IMR-90 (cell line): ENCODE results near the gene C11orf54. TPM values are rescaled to one million over a fixed set of nuclear protein-coding genes. Genes with fewer than 3 reads are reported as not detected.

ENCODE experiments used
- ATAC-seq: fragments of 200-7000 bp; cut with Tn5 transposase; 2 replicates; pipeline ENCODE4 v1.9.1; 2020; ENCODE audit warnings: low read depth, mild to moderate bottlenecking, moderate library complexity
- BruUV-seq: library from RNA; stranded (reverse); fragments of 400-500 nt; replicated peaks from 2 replicates; lab custom pipeline; 2021; lab: Mats Ljungman, UMichigan
- CTCF ChIA-PET: fragments of 300-600 bp; formaldehyde crosslinking; extraction: SDS; loops from one replicate; lab custom pipeline; 2021; ENCODE audit warnings: antibody characterized with exemption; lab: Yijun Ruan, JAX
- POLR2A ChIA-PET: fragments of 300-600 bp; sonication (Branson Sonifier 250); formaldehyde crosslinking; loops from one replicate; lab custom pipeline; 2022; ENCODE audit warnings: antibody characterized with exemption; ENCODE audit not compliant: unreplicated experiment; lab: Charles Lee
- DNase-seq: peaks from one replicate; pipeline ENCODE4 v3.0.0; 2013
- H2AFZ ChIP-seq: replicated peaks from 2 replicates; pipeline ENCODE3; 2013; ENCODE audit warnings: low read length, mild to moderate bottlenecking; ENCODE audit not compliant: poor library complexity
- H2AK5ac ChIP-seq: 2 replicates; pipeline ENCODE4 v1.6.1; 2013; ENCODE audit warnings: low read depth, low read length, inconsistent platforms
- H2AK9ac ChIP-seq: replicated peaks from 2 replicates; pipeline ENCODE3; 2013; ENCODE audit warnings: mild to moderate bottlenecking, low read depth, low read length, moderate library complexity; ENCODE audit not compliant: poor library complexity
- H2BK120ac ChIP-seq: 2 replicates; pipeline ENCODE4 v1.6.1; 2013; ENCODE audit warnings: low read depth, low read length, inconsistent platforms
- H2BK15ac ChIP-seq: 3 replicates; pipeline ENCODE4 v1.6.1; 2013; ENCODE audit warnings: low read depth, low read length, inconsistent platforms
- H2BK20ac ChIP-seq: 2 replicates; pipeline ENCODE4 v1.6.1; 2013; ENCODE audit warnings: low read depth, mild to moderate bottlenecking, inconsistent platforms, low read length, moderate library complexity
- H2BK5ac ChIP-seq: 2 replicates; pipeline ENCODE4 v1.6.1; 2013; ENCODE audit warnings: mild to moderate bottlenecking, low read depth, low read length, inconsistent platforms; ENCODE audit not compliant: poor library complexity, severe bottlenecking
- H3K14ac ChIP-seq: replicated peaks from 2 replicates; pipeline ENCODE4 v1.6.1; 2013; ENCODE audit warnings: low read depth, low read length, inconsistent platforms
- H3K18ac ChIP-seq: 2 replicates; pipeline ENCODE4 v1.6.1; 2013; ENCODE audit warnings: low read depth, low read length, control low read depth
- H3K23ac ChIP-seq: 2 replicates; pipeline ENCODE4 v1.6.1; 2013; ENCODE audit warnings: low read depth, low read length, inconsistent platforms
- H3K27ac ChIP-seq: 2 replicates; pipeline ENCODE4 v1.5.1; 2013; ENCODE audit warnings: mild to moderate bottlenecking, control low read depth, low read length; ENCODE audit not compliant: insufficient read depth
- H3K27me3 ChIP-seq: 2 replicates; pipeline ENCODE4 v1.6.1; 2013; ENCODE audit warnings: low read length; ENCODE audit not compliant: control insufficient read depth, insufficient read depth
- H3K36me3 ChIP-seq: 2 replicates; pipeline ENCODE4 v1.6.1; 2013; ENCODE audit warnings: low read length, mixed read lengths; ENCODE audit not compliant: control insufficient read depth, insufficient read depth
- H3K4ac ChIP-seq: 2 replicates; pipeline ENCODE4 v1.6.1; 2013; ENCODE audit warnings: low read depth, low read length, inconsistent platforms
- H3K4me1 ChIP-seq: 2 replicates; pipeline ENCODE4 v1.6.1; 2013; ENCODE audit warnings: low read length, mixed read lengths; ENCODE audit not compliant: control insufficient read depth, insufficient read depth
- H3K4me2 ChIP-seq: 2 replicates; pipeline ENCODE4 v1.6.1; 2013; ENCODE audit warnings: low read depth, mild to moderate bottlenecking, control low read depth, low read length, moderate library complexity
- H3K4me3 ChIP-seq: 2 replicates; pipeline ENCODE4 v1.5.1; 2013; ENCODE audit warnings: low read depth, mild to moderate bottlenecking, control low read depth, low read length, moderate library complexity; ENCODE audit not compliant: insufficient read depth
- H3K56ac ChIP-seq: 2 replicates; pipeline ENCODE4 v1.6.1; 2013; ENCODE audit warnings: low read length, inconsistent platforms; ENCODE audit not compliant: insufficient read depth; ENCODE audit errors: extremely low read depth
- H3K79me1 ChIP-seq, 2 experiments: 2 replicates each; pipeline ENCODE4 v1.6.1; 2013; ENCODE audit warnings: low read length in 2 of 2, inconsistent platforms in 1 of 2, low read depth in 1 of 2
- H3K9ac ChIP-seq: 2 replicates; pipeline ENCODE4 v1.6.1; 2013; ENCODE audit warnings: low read depth, low read length, control low read depth
- H3K9me1 ChIP-seq: 2 replicates; pipeline ENCODE4 v1.6.1; 2013; ENCODE audit warnings: low read length, inconsistent platforms; ENCODE audit not compliant: insufficient read depth
- H3K9me3 ChIP-seq: 2 replicates; pipeline ENCODE4 v1.6.1; 2013; ENCODE audit warnings: low read length; ENCODE audit not compliant: control insufficient read depth, insufficient read depth
- H4K20me1 ChIP-seq: 2 replicates; pipeline ENCODE4 v1.6.1; 2013; ENCODE audit warnings: low read length, inconsistent platforms; ENCODE audit not compliant: insufficient read depth
- H4K5ac ChIP-seq: 2 replicates; pipeline ENCODE4 v1.6.1; 2013; ENCODE audit warnings: mild to moderate bottlenecking, low read depth, low read length, control low read depth
- H4K8ac ChIP-seq, 2 experiments: 2 replicates each; pipeline ENCODE4 v1.6.1; 2013; ENCODE audit warnings: low read depth in 2 of 2, low read length in 2 of 2, control low read depth in 1 of 2, inconsistent platforms in 1 of 2
- H4K91ac ChIP-seq: 2 replicates; pipeline ENCODE4 v1.6.1; 2013; ENCODE audit warnings: low read depth, low read length, inconsistent platforms; ENCODE audit not compliant: insufficient read depth
- FOS ChIP-seq: fragments of 150-350 bp; IDR thresholded peaks from 2 replicates; pipeline ENCODE4 v1.6.1; 2016; ENCODE audit warnings: low read depth, low read length
- MAZ ChIP-seq: IDR thresholded peaks from 2 replicates; pipeline ENCODE4 v1.6.1; 2012; ENCODE audit warnings: low read depth, mild to moderate bottlenecking, low read length, improper control_type of control experiment, moderate library complexity, borderline replicate concordance
- MXI1 ChIP-seq: IDR thresholded peaks from 2 replicates; pipeline ENCODE4 v1.6.1; 2012; ENCODE audit warnings: low read depth, mild to moderate bottlenecking, low read length, moderate library complexity, borderline replicate concordance
- RFX5 ChIP-seq: IDR thresholded peaks from 2 replicates; pipeline ENCODE4 v1.8.0; 2012; ENCODE audit warnings: low read depth, mild to moderate bottlenecking, low read length, moderate library complexity
- SMC3 ChIP-seq: fragments of 150-350 bp; IDR thresholded peaks from 2 replicates; pipeline ENCODE4 v1.6.1; 2016; ENCODE audit warnings: low read depth, mild to moderate bottlenecking, antibody characterized with exemption, low read length, moderate library complexity
- WGBS, 2 experiments: methylation state at CpG; one replicate each; pipeline versions ENCODE4 v1.1.5 to v1.1.7; 2013; ENCODE audit warnings: missing lambda C conversion rate in 2 of 2; ENCODE audit not compliant: insufficient read length in 1 of 2; ENCODE audit errors: extremely low coverage in 2 of 2; 5-methylcytosine and 5-hydroxymethylcytosine counted together
- dilution Hi-C: fragments of 300-500 bp; cut with HindIII; formaldehyde crosslinking; loops from one replicate; pipeline ENCODE4 v1.14.3; 2018; ENCODE audit warnings: low sequenced_read_pairs; ENCODE audit not compliant: unreplicated experiment
- in situ Hi-C: fragments of 300-500 bp; cut with MboI; formaldehyde crosslinking; loops from 3 replicates; pipeline ENCODE4 v1.14.3; 2019; ENCODE audit warnings: low sequenced_read_pairs, inconsistent platforms, mixed read lengths
- intact Hi-C: fragments of 100-400 bp; cut with micrococcal nuclease; formaldehyde crosslinking; loops from 2 replicates; pipeline ENCODE4 v1.10.0; 2022
- polyA plus RNA-seq, 3 experiments: library from polyadenylated mRNA; depleted of rRNA; stranded (reverse); fragments of >200 nt; gene quantifications; 2 replicates each; pipeline ENCODE4 v1.2.3, GENCODE V29; 2012; ENCODE audit warnings: low replicate concordance in 1 of 3
- total RNA-seq: library from RNA; depleted of rRNA; stranded (reverse); fragments of >200 nt; gene quantifications from 2 replicates; pipeline ENCODE4 v1.2.3, GENCODE V29; 2012

The C11orf54 gene
- total and polyA plus RNA-seq, 2 of the 4 experiments (the other 2 are of a cell fraction) = 13.7 to 16.0 TPM

GRCh38 chr11:93804879-93805278 lies 63.4 kb downstream of the C11orf54 start:
- Histone ChIP-seq H2BK120ac (no peak overlapping the region), H4K8ac (no peak overlapping the region), H3K4me1 (no peaks in the 10 kb centered on the region), H3K36me3 (peaks cover 54% of the 10 kb centered on the region), H3K56ac (no peak overlapping the region), H3K9ac (no peak overlapping the region), H4K91ac (no peak overlapping the region), H3K27me3 (no peaks in the 10 kb centered on the region), H4K5ac (no peak overlapping the region), H3K4ac (no peak overlapping the region), H3K9me1 (no peaks in the 10 kb centered on the region), H2AK9ac (no peak overlapping the region), H3K18ac (no peak overlapping the region), H3K9me3 (no peaks in the 10 kb centered on the region), H4K20me1 (no peaks in the 10 kb centered on the region), H2BK15ac (no peak overlapping the region), H2BK5ac (no peak overlapping the region), H2AK5ac (no peak overlapping the region), H3K4me2 (no peak overlapping the region), H2BK20ac (no peak overlapping the region), H2AFZ (no peak overlapping the region), H3K23ac (no peak overlapping the region), H3K27ac (no peak overlapping the region), H3K14ac (no peak overlapping the region), H3K4me3 (no peak overlapping the region), H3K79me1 (peaks cover 27 to 42% of the 10 kb centered on the region in 2 experiments; a peak in 3 of 4 replicates)
- CTCF ChIA-PET = no interaction called here
- DNase-seq (no peak), ATAC-seq (no peak)
- no TSS peak for BruUV-seq
- POLR2A ChIA-PET = no interaction called here
- in situ Hi-C loops (no loop called here), dilution Hi-C loops (no loop called here), intact Hi-C loops (no loop called here)
- TF ChIP-seq MAZ (no peak), FOS (no peak), MXI1 (no peak), RFX5 (no peak), SMC3 (no peak)
- WGBS, 2 experiments = no CpG with 5 or more reads among the region's 2 CpGs
